Activated CD4-positive, alpha-beta T cell treated with anti-CD3 and anti-CD28 coated beads, Interleukin-10, Interleukin-2, amounts not matched to agents 100 ng/mL and 50 ng/mL, durations not matched to agents 16 hours and 8 hours (primary cell): ENCODE data around the gene MESP2.

ENCODE experiments used
- DNase-seq: peaks from one replicate; pipeline ENCODE4 v3.0.0-alpha.2; 2020

Gene MESP2

DNA sequence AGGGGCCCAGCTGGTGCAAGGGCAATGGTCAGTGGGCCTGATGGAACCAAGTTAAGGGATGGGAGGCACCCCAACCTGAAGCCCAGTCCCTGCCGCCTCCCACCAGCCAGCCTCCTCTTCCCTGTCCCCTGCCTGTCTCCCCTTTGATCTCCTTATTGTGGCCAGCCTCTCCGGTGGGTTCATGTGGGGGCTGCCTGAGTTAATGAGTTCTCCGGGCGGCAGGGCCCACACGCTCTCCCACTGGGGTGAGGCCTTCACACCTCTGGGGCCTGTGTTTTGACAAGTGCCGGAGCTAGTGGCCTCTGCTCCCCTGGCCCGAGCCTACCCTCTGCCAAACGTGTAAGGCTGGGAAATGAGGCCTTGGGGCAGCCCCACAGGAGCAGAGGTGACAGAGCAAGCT is 17.8 kb upstream of the MESP2 start:
- no peak for DNase-seq

DNA sequence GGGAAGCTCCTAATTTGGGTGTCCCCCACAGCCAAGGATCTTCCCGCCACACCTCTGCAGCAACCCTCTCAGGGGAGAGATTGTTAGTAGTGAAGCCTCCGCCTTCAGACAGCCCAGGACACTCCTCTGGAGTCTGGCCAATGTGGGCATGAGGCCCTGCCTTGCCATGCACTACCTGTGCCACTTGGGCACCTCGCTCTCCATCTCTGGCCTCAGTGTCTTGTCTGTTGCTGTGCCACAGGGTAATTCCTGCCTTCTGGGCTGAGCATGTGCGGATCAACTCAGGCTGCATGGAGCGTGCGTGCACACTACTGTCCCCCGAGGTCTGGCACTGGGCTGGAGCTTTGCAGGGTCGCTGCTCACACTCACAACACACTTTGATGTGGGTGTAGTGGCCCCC is 17.2 kb upstream of the MESP2 start:
- DNase-seq: no peak

DNA sequence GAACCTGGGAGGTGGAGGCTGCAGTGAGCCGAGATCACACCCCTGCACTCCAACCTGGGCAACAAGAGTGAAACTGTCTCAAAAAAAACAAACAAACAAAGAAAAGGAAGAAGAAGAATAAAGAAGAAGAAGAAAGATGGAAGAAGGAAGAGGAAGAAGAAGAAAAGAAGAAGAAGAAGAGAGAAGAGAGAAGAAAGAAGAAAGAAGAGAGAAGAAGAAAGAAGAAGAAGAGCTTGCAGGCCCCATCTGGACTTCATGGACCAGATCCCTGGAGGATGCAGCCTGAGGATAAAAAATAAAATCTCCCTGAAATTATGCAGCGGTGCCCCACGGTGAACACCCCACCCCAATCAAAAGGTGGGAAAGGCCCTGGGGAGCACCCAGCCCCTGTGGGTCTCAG is 16.3 kb upstream of the MESP2 start:
- no peak for DNase-seq

- DNase-seq: peak; percentile 77
Observed at GRCh38 chr15:89760303-89761008, 15.7 kb upstream of the MESP2 start.

GRCh38 chr15:89761009-89761831 is 14.9 kb upstream of the MESP2 start:
- DNase-seq: no peak

GRCh38 chr15:89761929-89762328 is 14.2 kb upstream of the MESP2 start:
- DNase-seq: no peak

GRCh38 chr15:89765694-89766093 is 10.4 kb upstream of the MESP2 start:
- no peak for DNase-seq

DNA sequence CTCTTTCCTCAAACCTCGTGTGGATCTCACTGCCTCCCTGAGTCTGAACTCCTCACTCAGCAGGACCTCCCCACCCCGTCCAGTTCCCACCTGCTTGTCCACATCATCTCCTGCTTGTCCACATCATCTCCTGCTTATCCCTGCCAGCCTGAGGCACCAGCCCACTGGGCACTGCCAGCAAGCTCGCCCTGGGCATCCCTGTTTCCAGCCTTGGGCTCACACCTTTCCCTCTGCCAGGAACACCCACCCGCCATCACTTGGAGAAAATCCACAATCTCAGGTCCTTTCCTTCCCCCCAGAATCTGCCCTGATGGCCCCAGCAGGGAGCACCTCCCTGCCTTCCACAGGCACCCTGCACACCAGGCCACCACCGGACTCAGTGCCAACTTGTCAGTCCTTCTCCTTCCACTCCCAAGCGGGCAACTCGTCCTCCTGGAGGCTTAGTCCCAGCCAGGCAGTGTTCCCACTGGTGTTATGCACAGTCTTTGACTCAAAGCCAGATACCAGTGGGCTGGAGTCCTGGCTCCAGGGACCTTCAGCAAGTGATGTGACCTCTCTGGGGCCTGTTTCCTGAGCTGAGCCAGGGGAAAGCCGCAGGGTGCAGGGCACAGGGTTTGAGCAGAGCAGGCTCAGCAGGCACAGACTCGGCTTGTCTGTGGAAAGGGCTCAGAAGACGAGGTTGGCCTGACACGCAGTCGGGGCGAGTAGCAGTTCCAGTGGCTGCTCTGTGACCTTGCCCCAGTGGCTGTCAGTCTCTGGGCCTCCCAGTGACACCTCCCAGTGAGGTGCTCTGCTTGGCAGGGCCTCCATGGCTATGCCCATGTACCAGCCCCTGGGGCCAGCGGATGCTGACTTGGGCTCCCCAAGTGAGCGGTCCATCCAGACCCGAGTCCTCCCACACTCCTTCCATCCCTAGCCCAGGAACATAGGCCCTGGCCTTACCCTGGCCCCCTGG is 9.5 kb upstream of the MESP2 start:
- DNase-seq: no peak

GRCh38 chr15:89767411-89767915 is 8.7 kb upstream of the MESP2 start:
- DNase-seq: no peak

- no peak for DNase-seq
Observed at GRCh38 chr15:89768071-89768500, 8.0 kb upstream of the MESP2 start.

GRCh38 chr15:89769366-89769765 is 6.8 kb upstream of the MESP2 start:
- DNase-seq: no peak

DNA sequence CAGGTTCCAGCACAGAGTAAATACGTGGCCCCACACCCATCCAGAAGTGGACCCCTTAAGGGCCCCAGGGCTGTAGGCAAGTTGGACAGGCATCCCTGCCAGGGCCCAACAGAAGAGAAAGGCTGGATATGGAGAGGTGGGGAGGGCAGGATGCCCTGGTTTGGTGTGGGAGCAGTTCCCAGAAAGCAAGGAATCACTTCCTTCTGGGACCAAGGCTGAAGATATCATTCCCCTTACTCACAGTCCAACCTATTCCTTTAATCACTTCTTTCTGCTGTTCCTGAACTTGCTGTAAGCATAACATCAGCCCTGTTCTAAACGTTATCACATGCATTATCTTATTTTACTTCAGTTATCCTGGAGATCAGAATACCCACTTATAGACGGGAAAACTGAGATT is 6.1 kb upstream of the MESP2 start:
- no peak for DNase-seq

GRCh38 chr15:89772932-89773583 is 3.1 kb upstream of the MESP2 start:
- no peak for DNase-seq

DNA sequence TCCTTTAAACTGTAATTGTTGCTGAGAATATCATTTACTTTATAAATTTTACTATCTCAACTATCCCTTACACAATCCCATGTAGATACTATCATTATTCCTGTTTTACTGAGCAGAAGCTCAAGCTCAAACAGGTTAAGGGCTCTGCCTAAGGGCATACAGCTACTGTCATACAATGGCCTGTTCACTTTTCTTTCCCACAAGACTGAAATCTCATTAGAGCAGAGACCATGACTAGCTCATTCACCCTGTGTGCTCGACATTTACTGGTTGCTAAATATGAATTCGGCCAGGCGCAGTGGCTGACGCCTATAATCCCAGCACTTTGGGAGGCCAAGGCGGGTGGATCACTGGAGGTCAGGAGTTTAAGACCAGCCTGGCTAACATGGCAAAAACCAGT is 1.6 kb upstream of the MESP2 start:
- DNase-seq: no peak

DNA sequence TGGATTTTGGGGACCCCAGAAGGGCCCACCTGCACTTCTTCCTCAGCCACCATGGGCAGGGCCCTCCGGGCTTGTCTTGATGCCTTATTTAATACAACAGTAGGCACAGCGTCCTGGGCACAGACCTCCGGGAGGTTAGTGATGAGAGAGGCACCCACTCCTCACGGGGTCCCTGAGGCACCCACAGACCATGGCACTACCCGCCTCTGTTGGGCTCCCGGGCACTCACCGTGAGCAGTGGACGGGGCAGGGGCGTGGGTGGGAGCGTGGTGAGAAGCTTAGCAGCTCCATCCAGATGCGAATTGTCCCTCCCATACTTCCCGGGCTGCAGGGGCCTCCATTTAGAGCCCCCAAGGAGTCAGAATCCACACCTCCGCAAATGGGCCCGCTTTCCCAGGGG is 317 bp upstream of the MESP2 start:
- no peak for DNase-seq

DNA sequence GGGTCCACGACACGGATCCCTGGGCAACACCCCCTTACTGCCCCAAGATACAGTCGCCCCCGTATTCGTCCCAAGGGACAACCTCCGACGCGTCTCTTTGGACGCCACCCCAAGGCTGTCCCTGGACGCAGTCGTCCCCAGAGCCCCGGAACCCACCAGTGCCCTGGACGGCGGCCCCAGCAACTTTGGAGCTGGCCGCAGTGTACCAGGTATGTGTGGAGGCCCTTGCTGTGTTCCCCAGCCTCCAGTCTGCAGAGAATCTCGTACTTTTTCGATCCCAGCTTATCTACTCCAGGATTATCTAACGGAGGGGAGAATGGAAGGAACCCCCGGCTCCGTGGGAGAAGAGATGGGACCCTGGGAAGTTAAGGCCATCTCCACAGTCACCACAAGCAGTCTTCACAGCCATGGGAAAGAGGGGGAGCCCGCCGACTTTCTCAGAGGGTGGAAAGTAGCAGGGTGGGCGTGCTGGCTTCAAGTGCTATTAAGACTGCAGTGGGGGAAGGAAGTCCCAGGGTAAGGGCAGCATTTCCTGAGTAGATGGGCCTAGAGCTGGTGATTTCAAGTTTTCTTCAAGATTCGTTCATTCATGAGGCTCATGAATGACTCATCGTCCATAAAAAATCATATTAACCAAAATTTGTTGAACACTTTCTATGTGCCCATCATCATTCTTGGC is 1.1 kb downstream of the MESP2 start:
- DNase-seq: no peak

GRCh38 chr15:89777782-89778380 is 1.7 kb downstream of the MESP2 start:
- no peak for DNase-seq

GRCh38 chr15:89778861-89779260 is 2.7 kb downstream of the MESP2 start:
- peak; percentile 13 for DNase-seq

DNA sequence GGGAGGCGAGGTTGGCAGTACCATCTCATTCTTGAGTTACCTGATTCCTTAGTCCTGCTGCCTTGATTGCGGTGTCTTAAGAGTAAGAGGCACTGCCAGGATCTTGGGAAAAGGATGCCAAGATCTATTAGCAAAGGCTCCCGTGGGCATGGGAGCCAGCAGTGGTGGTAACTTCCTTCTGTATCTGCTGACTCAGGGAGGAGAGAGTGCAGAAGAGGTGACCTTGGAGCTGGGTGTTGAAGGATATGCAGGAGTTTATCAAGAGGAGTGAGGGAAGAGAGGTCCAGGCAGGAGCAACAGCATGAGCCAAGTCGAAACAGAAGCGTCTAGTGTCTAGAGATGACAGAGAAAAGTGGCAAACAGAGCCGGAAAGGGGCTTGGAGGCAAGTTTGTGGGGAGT is 4.5 kb downstream of the MESP2 start:
- DNase-seq: no peak

DNA sequence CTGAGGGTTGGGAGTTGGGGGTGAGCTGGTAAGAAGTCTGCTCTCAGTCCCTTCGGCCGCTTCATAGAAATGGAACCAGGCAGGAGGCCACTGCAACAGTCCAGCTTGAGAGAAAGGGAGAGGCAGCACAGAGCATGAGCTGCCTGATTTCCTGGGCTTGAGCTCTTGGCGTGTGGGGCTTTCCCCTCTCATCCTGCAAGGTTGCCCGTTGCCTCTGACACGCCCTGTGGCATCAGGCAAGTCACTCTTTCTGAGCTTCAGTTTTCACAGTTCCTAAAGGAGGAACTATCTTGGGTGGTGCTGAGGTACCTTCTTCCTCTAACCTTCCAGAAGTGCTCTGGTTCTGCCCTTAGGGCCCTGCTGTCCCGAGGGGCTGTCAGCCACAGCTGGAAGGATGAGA is 4.9 kb downstream of the MESP2 start:
- DNase-seq: peak; percentile 76

GRCh38 chr15:89781891-89782618 is 5.9 kb downstream of the MESP2 start:
- peak; percentile 55 for DNase-seq
